ENCODE measurements around the gene ASGR2.

Gene ASGR2

DNA sequence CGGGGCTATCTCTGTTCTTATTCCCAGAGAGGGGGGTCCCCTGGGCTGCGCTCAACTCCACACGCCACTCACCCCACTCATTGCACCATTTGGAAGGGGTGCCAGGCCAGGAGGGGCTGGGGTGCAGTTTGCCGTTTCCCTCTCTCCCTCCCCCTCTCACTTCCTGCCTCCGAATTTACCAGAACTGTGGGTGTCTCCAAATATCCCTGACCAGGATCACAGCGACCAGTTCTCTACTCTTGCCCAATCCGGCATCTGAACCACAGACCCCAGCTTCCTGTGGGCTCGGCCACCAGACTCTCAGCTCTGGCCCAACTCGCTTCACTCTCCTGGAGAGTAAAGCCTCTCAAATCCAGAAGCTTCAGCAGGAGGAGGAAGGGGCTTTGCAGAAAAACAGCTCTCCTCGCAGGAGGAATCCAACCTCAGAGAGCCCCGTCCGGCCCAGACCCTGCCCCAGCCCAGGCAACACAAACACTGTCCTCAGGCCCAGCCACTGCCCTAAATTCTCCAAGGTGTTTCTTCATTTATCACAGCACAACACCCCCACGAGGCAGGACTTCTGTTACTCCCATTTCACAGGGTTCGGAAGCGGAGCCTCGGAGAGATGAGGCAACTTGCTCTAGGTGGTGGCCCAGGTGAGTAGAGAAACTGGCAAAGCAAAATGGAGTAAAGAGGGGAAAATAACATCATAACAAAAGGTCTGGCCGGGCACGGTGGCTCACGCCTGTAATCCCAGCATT, 423 bp upstream of the ASGR2 start:
- no peak overlapping the region for H3K27ac Mint-ChIP-seq
- H3K36me3 Mint-ChIP-seq = no peaks in the 10 kb centered on the region
- H3K27me3 Mint-ChIP-seq = peaks cover 12% of the 10 kb centered on the region
- no peaks in the 10 kb centered on the region for H3K9me3 Mint-ChIP-seq
- peaks cover 3% of the 10 kb centered on the region for H3K4me1 Mint-ChIP-seq
- ATAC-seq (ENCODE audit: low read depth) (no peak), DNase-seq (ENCODE audit: low spot score in 2 of 2) (no peak)
- no peak overlapping the region for H3K4me3 Mint-ChIP-seq

DNA sequence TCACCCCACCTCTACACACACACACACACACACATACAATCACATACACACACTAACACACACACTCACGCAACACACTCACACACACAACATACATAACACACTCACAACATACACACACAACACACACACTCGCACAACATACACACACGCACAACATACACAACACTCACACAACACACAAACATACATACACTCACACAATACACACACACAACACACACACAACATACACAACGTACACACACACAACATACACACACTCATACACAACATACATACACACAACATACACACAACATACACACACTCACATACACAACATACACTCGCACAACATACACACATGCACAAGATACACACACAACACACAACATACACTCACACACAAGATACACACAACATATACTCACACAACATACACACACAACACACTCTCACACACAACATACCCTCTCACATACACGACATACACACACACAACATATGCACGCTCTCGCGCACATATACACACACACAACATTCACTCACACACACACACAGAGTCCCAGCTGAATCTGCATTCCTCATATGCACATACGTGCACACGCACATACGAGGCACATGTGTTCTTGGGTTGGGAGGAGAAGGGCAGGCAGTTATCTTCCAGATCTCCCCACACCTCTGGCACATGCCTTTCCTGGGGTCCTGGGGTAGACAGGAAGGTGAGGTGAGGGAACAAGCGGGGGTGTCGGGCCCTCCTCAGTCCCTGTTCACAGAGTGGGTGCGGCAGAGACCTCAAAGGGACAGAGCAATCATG, 1.1 kb downstream of the ASGR2 start:
- no peak for DNase-seq (ENCODE audit: low spot score in 2 of 2)
- Mint-ChIP-seq H3K27me3 (peaks cover 18% of the 10 kb centered on the region), H3K4me1 (peaks cover 11% of the 10 kb centered on the region), H3K4me3 (no peak overlapping the region), H3K9me3 (no peaks in the 10 kb centered on the region), H3K36me3 (no peaks in the 10 kb centered on the region), H3K27ac (no peak overlapping the region)
- ATAC-seq (ENCODE audit: low read depth) = no peak

DNA sequence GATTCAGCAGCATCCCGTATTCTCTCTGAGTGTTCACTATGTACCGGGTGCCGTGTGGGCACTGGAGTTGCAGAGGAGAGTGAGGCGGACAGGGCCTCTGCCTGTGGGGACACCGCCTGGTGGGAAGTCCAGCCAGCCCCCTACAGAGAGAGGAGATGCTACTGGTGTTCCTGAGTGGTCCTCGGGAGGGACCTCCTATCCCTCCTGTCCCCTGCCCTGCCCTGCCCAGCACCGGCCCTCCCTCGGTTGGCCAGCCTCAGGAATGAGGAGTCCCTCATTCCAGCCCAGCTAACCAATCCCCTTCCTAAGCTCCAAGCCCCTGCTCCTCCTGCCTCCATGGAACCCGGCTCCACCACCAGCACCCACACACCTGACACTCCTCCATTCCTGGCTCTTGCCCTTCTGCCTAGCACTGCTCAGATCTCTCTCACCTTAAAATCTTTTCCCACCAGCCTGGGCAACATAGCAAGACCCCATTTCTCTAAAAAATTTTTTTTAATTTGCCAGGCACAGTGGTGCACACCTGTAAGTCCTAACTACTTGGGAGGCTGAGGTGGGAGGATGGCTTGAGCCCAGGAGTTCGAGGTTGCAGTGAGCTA, 2.0 kb downstream of the ASGR2 start:
- DNase-seq (ENCODE audit: low spot score in 2 of 2) (no peak), ATAC-seq (ENCODE audit: low read depth) (no peak)
- H3K4me1 Mint-ChIP-seq = peaks cover 11% of the 10 kb centered on the region
- no peak overlapping the region for H3K4me3 Mint-ChIP-seq
- no peaks in the 10 kb centered on the region for H3K9me3 Mint-ChIP-seq
- no peak overlapping the region for H3K27ac Mint-ChIP-seq
- no peaks in the 10 kb centered on the region for H3K36me3 Mint-ChIP-seq
- H3K27me3 Mint-ChIP-seq = peaks cover 18% of the 10 kb centered on the region

DNA sequence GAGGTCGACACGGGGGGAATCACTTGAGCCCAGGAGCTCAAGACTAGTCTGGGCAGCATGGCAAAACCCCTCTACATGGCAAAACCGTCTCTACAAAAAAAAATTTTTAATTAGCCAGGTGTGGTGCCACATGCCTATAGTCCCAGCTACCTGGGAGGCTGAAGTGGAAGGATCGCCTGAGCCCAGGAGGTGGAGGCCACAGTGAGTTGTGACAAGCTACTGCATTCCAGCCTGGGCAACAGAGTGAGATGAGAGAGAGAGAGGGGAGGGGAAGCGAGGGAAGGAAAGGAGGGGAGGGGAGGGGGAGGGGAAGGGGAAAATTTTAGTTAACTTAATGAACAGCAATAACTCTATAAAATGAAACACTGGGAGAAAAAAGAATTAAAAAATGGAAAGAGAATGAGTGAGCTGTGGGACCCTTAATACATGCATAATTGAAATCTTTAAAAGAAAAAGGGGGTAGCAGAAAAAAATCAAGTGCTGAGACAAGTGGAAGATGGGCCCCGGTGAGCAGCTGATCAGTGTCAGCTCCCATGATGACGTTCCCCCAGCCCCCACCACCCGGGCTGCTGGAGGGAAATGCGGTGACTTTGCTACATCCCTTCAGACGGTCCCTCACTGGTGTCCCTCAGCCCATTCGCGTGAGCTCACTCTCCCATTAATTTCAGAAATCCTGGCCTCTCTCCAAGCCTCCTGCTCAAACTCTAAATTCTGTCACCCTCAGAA, 2.7 kb downstream of the ASGR2 start:
- peaks cover 14% of the 10 kb centered on the region for H3K4me1 Mint-ChIP-seq
- no peak overlapping the region for H3K4me3 Mint-ChIP-seq
- H3K27me3 Mint-ChIP-seq = peaks cover 18% of the 10 kb centered on the region
- ATAC-seq (ENCODE audit: low read depth) (no peak), DNase-seq (ENCODE audit: low spot score in 2 of 2) (no peak)
- H3K27ac Mint-ChIP-seq = no peak overlapping the region
- H3K9me3 Mint-ChIP-seq = no peaks in the 10 kb centered on the region
- no peaks in the 10 kb centered on the region for H3K36me3 Mint-ChIP-seq

DNA sequence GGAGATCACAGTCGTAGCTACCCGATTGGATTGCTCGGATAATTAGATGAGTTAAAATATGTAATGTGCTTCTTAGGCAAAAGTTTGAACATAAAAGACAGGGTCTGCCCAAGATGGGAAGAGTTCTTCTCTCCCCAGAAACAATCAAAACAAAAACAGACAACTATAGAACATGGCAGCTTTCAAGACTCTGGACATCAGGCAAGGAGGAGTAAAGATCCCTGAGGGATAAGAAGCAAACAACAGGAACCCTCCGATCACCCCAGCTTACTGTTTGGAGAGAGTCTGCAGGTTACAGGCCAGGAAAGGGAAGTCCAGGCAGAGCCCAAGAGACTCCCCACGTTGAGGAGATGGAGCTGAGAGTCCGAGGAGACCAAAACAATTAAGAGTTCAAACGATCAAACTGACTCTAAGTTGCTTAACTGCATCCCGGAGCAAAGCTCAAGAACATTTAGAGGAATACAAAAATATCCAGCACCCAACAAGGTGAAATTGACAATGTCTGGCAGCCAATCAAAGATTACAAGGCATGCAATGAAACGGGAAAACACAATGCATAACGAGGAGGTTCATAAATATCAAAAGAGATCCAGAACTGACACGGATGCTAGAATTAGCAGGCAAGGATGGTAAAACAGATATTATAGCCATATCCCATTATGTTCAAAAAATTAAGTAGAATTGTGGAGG, 3.9 kb downstream of the ASGR2 start:
- Mint-ChIP-seq H3K4me3 (no peak overlapping the region), H3K27me3 (peaks cover 18% of the 10 kb centered on the region), H3K27ac (no peak overlapping the region), H3K36me3 (no peaks in the 10 kb centered on the region), H3K4me1 (peaks cover 14% of the 10 kb centered on the region), H3K9me3 (no peaks in the 10 kb centered on the region)
- DNase-seq (ENCODE audit: low spot score in 2 of 2) (no peak), ATAC-seq (ENCODE audit: low read depth) (no peak)

DNA sequence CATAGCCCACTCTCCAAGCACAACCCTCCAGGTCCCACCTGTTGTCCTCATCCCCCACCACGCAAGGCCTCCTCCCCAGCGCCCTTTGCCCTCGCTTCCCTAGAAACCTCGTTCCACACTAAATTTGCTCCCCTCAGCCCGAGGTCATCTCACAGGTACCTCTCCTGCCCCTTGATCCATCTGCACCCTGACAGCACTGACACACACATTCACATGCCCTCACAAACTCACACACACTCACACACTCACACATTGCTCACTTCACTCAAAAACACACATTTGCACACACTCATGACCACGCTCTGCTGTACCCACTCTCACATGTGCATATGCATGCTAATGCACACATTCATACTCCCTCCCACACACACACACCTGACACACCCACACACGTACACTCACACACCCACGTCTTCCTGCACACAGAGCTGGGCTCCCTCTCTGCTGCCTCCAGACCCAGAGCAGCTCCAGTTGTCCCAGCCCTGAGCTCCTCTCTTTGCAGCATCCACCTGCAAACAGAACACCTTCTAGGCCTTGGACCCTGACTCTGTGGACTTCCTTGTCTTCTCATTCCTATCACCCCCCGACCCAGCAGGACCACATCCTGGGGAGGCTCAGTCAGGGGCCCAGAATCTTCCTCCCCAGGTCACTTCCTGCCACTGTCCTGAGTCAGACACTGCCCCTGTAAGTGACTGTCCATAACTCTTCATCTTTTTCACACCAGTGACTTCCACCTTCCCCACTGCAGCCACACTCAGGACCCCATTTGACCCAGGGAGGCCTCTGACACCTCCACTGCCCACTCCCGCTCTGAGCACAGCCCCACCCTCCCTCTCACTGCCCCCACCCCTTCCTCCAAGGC, 4.9 kb downstream of the ASGR2 start:
- Mint-ChIP-seq H3K36me3 (no peaks in the 10 kb centered on the region), H3K4me3 (no peak overlapping the region), H3K27ac (no peak overlapping the region), H3K9me3 (no peaks in the 10 kb centered on the region), H3K27me3 (peaks cover 18% of the 10 kb centered on the region), H3K4me1 (peaks cover 14% of the 10 kb centered on the region)
- no peak for DNase-seq (ENCODE audit: low spot score in 2 of 2)
- ATAC-seq (ENCODE audit: low read depth) = no peak

DNA sequence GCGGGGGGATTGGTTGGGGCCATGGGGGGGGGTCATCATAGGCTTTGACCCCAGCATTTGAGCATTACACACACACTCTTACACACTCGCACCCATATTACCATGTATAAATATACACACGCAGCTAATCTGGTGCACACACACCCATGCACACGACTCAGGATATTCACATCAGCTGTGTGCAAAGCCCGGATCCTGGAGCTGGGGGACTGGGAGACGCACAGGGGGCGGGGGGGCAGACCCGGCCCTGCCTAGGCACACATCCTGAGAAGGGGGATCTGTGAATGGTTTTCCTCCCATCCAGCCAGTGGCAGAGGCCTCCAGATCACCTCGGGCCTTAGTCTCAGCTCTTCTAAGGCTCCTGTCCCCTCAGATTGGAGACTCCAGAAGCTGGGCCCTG, 5.6 kb downstream of the ASGR2 start:
- H3K27ac Mint-ChIP-seq = no peak overlapping the region

DNA sequence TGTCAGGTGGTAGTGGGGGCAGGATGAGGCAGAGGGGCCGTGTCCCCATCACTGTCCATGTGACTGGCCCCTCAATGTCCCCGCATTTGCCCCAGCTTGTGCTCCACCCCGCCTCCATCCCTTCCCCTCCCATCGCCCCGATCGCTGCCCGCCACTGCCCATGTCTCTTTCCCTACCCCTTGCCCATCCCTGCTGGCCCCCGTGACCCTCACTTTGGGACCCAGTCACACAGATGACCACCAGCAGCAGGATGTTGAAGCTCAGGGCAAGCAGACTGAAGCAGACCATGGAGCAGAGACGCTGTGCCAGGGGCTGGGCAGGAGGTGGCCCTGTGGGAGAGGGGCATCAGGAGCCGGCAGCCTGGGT, 6.1 kb downstream of the ASGR2 start:
- no peak for DNase-seq (ENCODE audit: low spot score in 2 of 2)
- H3K27ac Mint-ChIP-seq = no peak overlapping the region
- no peak overlapping the region for H3K4me3 Mint-ChIP-seq
- peaks cover 14% of the 10 kb centered on the region for H3K4me1 Mint-ChIP-seq
- H3K27me3 Mint-ChIP-seq = peaks cover 18% of the 10 kb centered on the region
- no peaks in the 10 kb centered on the region for H3K9me3 Mint-ChIP-seq
- no peak for ATAC-seq (ENCODE audit: low read depth)
- no peaks in the 10 kb centered on the region for H3K36me3 Mint-ChIP-seq

More for the DNA sequence above, 5.6 kb downstream of the ASGR2 start:
- ATAC-seq (ENCODE audit: low read depth) (no peak), DNase-seq (ENCODE audit: low spot score in 2 of 2) (no peak)
- no peaks in the 10 kb centered on the region for H3K36me3 Mint-ChIP-seq
- peaks cover 14% of the 10 kb centered on the region for H3K4me1 Mint-ChIP-seq
- H3K9me3 Mint-ChIP-seq = no peaks in the 10 kb centered on the region
- H3K27me3 Mint-ChIP-seq = peaks cover 18% of the 10 kb centered on the region
- H3K4me3 Mint-ChIP-seq = no peak overlapping the region

DNA sequence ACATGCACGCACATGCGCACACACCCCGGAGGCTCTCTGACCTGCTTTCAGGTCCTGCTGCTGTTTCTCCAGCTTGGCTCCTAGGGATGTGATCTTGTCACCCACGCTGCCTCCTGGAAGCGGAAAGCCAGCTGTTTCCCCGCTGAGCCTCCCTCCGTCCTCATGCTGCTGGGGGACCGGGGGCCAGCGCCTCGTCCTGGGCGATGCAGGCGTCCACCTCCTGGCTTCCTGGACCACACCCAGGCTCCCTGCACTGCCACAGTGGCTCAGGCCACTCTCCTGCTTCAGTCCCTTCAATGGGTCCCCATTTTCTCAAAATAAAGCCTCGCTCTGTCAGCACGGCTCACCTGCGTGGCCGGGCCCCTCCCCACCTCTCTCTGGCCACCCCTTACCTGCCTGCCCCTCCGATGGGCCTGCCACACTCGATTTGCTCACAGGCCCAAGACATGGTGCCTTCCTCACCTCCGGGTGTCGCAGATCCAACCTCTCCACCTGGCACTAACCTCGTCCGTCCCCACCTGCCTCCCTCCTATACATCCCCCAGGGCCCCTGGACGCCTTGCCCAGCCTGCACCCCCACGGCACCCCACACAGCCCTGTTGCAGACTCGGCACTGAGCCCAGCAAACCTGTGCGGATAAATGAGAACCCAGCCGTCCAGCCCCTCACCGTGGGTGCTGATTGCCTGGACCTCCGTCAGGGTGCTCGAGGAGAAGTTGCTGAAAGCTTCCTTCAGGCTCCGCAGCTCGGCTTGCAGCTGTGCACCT, 6.6 kb downstream of the ASGR2 start:
- Mint-ChIP-seq H3K4me3 (no peak overlapping the region), H3K27ac (no peak overlapping the region)

DNA sequence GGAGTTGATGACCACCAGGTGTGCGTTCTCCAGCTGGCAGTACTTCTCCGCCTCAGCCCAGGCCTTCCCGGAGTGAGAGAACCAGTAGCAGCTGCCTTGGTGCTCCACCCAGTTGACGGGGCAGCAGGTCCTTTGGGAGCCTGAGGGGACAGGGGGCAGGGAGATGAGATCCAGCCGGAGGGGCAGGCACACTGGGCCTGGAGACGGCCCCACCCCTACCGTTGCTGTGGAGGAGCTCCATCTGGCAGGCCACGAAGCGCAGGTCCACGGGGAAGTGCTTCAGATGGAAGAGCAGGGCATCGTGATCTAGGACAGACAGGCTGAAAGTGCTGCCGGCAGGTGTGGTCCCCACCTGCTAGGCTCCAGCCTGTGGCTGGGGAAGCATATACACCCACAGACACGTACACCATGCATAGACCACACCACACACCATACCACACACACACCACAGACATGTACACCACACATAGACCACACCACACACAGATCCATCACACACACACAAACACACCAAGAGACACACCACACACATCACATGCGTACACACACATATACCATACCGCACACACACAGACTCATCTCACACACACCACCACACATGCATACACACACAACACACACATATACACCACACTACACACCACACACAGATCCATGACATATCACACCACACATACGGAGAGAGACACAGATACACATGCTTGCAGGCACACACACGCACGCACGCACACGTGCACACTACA, 7.4 kb downstream of the ASGR2 start:
- peaks cover 14% of the 10 kb centered on the region for H3K4me1 Mint-ChIP-seq
- no peak overlapping the region for H3K27ac Mint-ChIP-seq
- DNase-seq (ENCODE audit: low spot score in 2 of 2) = no peak
- no peaks in the 10 kb centered on the region for H3K36me3 Mint-ChIP-seq
- peaks cover 23% of the 10 kb centered on the region for H3K27me3 Mint-ChIP-seq
- no peak overlapping the region for H3K4me3 Mint-ChIP-seq
- ATAC-seq (ENCODE audit: low read depth) = no peak
- no peaks in the 10 kb centered on the region for H3K9me3 Mint-ChIP-seq

More for the DNA sequence above, 6.6 kb downstream of the ASGR2 start:
- ATAC-seq (ENCODE audit: low read depth) = no peak
- H3K27me3 Mint-ChIP-seq = peaks cover 20% of the 10 kb centered on the region
- no peaks in the 10 kb centered on the region for H3K36me3 Mint-ChIP-seq
- H3K9me3 Mint-ChIP-seq = no peaks in the 10 kb centered on the region
- DNase-seq (ENCODE audit: low spot score in 2 of 2) = no peak
- peaks cover 14% of the 10 kb centered on the region for H3K4me1 Mint-ChIP-seq

DNA sequence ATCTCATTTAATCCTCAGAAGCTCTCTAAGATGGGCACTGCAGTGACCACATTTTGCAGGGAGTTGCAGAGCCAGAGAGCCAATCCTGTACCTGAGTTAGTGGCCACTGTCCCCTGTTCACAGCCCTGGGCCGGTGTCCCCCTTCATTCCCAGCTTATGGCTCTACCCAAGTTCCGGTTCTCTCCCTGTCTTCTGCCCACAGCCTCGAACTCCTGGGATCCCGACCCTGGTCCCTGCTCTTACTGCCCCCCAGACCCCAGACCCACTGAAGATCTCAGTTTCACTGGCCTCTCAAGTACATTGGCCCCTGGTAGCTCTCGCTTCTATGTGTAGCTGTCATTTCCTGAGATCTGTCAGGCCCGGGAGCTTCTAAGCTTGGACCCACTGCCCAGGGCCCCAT, 12.2 kb downstream of the ASGR2 start:
- H3K27ac Mint-ChIP-seq = no peak overlapping the region

DNA sequence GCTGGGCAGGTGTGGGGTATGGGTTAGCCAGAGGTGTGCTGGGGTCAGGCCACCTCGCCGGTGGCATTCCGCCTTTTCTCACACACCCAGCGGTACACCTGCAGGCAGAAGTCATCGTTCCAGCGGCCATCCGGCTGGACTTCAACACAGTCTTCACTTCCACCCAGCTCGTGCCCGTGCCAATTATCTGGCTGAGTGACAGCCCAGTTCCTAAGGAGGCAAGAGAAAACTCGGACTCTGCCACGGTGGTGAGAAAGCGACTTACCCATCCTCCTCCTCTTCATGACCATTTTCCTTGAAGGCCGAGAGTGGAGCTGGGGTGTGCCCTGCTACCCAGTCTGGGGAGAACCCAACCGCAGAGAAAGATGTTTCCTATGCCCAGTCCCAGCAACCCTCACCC, 13.1 kb downstream of the ASGR2 start:
- DNase-seq (ENCODE audit: low spot score in 2 of 2) = no peak
- H3K27ac Mint-ChIP-seq = no peak overlapping the region
- no peaks in the 10 kb centered on the region for H3K36me3 Mint-ChIP-seq
- H3K4me1 Mint-ChIP-seq = no peaks in the 10 kb centered on the region
- peaks cover 13% of the 10 kb centered on the region for H3K27me3 Mint-ChIP-seq
- H3K4me3 Mint-ChIP-seq = no peak overlapping the region
- H3K9me3 Mint-ChIP-seq = no peaks in the 10 kb centered on the region
- no peak for ATAC-seq (ENCODE audit: low read depth)

More for the DNA sequence above, 12.2 kb downstream of the ASGR2 start:
- no peak for ATAC-seq (ENCODE audit: low read depth)
- H3K4me3 Mint-ChIP-seq = no peak overlapping the region
- DNase-seq (ENCODE audit: low spot score in 2 of 2) = no peak
- no peaks in the 10 kb centered on the region for H3K9me3 Mint-ChIP-seq
- H3K36me3 Mint-ChIP-seq = no peaks in the 10 kb centered on the region
- peaks cover 1% of the 10 kb centered on the region for H3K4me1 Mint-ChIP-seq
- H3K27me3 Mint-ChIP-seq = peaks cover 15% of the 10 kb centered on the region
